Gastrocnemius medialis (tissue), 4 donors: ENCODE results near the gene MYH9.
"Not testable (repeated sequence)": the region's sequence is repeated elsewhere in the genome, so short reads cannot be mapped to it uniquely, and the experiment has no call there.

ENCODE experiments used
- CTCF ChIP-seq, 5 experiments: fragments of 450-650 bp in 3 of 5; fragments of 200-600 bp in 2 of 5; sonication (generic) in 2 of 5; IDR thresholded peaks in 4 of 5; conservative IDR thresholded peaks in 1 of 5; 1 replicate in 4 of 5; 2 replicates in 1 of 5; pipeline ENCODE4 v1.5.1; 2016 to 2019; ENCODE audit warnings: antibody characterized with exemption in 5 of 5, mild to moderate bottlenecking in 3 of 5, moderate library complexity in 3 of 5
- POLR2A ChIP-seq, 2 donors: fragments of 450-650 bp; IDR thresholded peaks; one replicate each; pipeline ENCODE4 v1.6.1; 2017; ENCODE audit warnings: antibody characterized with exemption in 2 of 2, mild to moderate bottlenecking in 2 of 2, moderate library complexity in 2 of 2

- not testable (repeated sequence) for TF ChIP-seq CTCF (IDR thresholded peaks at IDR 0.05 in 4 of 5, conservative IDR thresholded peaks at IDR 0.05 in 1 of 5); POLR2A (IDR thresholded peaks at IDR 0.05)
Observed at GRCh38 chr22:36261675-36262074, 126.1 kb downstream of the MYH9 start.
